GM18517 (cell line): ENCODE data around the gene VAT1.
"Not testable (repeated sequence)": the region's sequence is repeated elsewhere in the genome, so short reads cannot be mapped to it uniquely, and the experiment has no call there.

Source experiments
- ATAC-seq: cut with Tn5 transposase; IDR thresholded peaks from one replicate; pipeline ENCODE4 v1.9.1; 2021; ENCODE audit warnings: mild to moderate bottlenecking, moderate library complexity; ENCODE audit not compliant: unreplicated experiment

Gene VAT1

DNA sequence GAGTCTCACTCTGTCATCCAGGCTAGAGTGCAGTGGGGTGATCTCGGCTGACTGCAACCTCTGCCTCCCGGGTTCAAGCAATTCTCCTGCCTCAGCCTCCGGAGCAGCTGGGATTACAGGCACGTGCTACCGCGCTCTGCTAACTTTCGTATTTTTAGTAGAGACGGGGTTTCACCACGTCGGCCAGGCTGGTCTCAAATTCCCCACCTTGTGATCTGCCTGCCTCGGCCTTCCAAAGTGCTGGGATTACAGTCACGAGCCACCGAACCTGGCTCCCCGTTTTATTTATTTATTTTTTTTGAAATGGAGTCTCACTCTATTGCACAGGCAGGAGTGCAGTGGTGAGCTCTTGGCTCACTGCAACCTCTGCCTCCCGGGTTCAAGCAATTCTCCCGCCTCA is 46.5 kb downstream of the VAT1 start:
- ATAC-seq, result not testable (repeated sequence)

DNA sequence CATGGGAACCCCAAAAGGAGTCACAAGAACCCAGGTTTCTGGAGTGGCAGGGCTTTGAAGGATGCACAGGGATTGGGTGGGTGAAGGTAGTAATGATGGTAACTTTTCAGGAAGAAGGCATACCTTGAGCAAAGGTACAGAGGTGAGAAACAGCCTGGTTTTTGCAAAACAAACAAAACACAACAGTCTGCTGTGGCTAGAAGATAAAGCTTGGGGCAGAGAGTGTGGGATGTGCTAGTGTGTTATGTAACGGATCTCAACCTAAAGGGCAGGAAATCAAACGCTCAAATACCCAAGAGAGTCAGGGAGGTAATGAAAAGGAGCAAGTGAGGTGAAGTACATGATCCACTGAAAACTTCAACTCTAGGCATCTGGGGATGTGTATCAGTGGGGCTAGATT is 46.9 kb downstream of the VAT1 start:
- no peak for ATAC-seq

DNA sequence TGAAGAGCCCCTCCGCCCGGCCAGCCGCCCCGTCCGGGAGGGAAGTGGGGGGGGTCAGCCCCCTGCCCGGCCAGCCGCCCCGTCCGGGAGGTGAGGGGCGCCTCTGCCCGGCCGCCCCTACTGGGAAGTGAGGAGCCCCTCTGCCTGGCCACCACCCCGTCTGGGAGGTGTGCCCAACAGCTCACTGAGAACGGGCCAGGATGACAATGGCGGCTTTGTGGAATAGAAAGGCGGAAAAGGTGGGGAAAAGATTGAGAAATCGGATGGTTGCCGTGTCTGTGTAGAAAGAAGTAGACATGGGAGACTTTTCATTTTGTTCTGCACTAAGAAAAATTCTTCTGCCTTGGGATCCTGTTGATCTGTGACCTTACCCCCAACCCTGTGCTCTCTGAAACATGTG is 48.9 kb downstream of the VAT1 start:
- ATAC-seq, result not testable (repeated sequence)

DNA sequence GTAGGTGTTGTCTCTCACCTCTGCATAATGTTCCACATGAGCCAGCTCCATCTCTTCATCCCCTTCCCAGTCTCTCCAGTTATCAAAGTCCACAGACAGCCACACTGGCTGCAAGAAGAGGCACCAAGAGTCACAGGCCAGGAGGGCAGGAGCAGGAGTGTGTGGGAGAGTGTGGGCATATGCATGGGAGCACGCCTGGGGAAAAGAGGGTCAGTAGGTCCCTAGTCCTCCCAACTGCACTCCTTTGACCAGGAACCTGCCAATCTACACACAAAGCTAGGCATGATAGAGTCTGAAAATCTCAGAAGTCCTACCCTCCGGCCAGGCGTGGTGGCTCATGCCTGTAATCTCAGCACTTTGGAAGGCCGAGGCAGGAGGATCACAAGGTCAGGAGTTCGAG is 50.6 kb downstream of the VAT1 start:
- no peak for ATAC-seq

DNA sequence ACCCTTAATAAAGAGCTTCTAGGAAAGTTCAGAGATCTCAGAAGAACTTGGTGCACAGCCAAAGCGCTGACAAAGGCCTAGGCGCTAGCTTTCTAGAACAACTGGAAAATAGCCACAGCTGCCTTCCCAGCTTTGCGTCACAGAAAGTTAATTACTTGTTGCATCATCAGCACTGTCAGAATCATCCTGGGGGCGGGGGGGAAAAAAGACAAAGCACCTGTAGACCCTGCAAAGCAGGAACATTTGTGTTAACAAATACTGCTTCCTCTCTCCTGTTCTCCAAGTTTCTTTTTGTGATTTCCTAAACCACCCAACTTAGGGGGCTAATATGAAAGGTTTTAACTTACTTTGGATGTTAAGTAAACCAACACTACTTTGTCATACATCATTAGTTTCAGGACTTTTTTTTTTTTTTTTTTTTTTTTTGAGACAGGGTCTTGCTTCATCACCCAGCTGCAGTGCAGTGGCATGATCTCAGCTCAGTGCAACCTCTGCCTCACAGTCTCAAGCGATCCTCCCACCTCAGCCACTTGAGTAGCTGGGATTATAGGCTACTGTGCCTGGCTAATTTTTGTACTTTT is 53.1 kb downstream of the VAT1 start:
- no peak for ATAC-seq

DNA sequence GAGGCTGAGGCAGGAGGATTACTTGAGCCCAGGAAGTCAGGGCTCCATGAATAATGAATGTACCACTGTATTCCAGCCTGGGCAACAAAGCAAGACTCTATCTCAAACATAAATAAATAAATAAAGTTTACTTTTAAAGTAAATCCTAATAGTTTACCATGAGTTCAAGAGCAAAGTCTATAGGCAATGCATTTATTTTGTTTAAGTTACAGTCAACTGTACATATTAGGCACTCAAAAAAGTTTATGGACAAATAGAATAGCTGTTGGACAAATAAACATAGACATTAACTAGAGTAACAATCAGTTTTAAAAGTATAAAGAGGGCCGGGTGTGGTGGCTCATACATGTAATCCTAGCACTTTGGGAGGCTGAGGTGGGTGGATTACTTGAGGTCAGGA is 54.3 kb downstream of the VAT1 start:
- no peak for ATAC-seq
